ENCODE data around the gene FAM136A.
"Not testable (repeated sequence)": the region's sequence is repeated elsewhere in the genome, so short reads cannot be mapped to it uniquely, and the experiment has no call there.

The FAM136A gene

GRCh38 chr2:70301344-70302194 lies at the start of gene FAM136A:
Gene FAM136A, minus strand, starts transcription at chr2:70302067. Its CDS starts 56 bp downstream, at chr2:70302011.
- peak; percentile 80 for DNase-seq (ENCODE audit: low read depth, low spot score)

GRCh38 chr2:70349921-70350685 lies 48.2 kb upstream of the FAM136A start:
- DNase-seq (ENCODE audit: low read depth, low spot score) = no peak

DNA sequence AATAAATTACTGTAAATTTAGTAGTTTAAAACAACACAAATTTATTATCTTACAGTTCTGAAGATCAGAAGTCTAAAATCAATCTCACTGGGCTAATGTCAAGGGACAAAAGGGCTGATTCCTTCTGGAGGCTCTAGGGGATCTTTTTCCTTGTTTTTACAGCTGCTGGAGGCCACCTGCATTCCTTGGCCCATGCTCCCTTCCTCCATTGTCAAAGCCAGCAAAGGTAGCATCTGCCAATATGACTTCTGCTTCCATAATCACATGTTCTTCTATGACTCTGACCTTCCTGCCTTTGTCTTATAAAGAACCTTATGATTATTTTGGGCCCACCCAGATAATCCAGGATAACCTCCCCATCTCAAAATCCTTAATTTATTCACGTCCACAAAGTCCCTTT lies 46.0 kb upstream of the FAM136A start:
- no peak for DNase-seq (ENCODE audit: low read depth, low spot score)

GRCh38 chr2:70344195-70344594 lies 42.3 kb upstream of the FAM136A start:
- no peak for DNase-seq (ENCODE audit: low read depth, low spot score)

DNA sequence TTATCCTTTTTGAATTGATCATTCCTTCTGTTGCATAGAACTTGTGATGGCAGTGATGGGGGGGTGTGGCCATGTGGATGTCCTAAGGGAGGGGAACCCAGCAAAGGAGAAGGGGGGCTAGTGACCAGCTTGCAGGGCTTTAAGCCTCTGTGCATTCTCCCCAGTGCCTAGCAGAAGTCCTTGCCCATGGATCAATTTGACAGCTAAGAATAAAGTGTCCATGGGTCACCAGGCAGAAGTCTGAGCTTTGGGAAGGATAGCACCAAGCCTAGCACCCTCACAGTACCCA lies 39.6 kb upstream of the FAM136A start:
- no peak for DNase-seq (ENCODE audit: low read depth, low spot score)

DNA sequence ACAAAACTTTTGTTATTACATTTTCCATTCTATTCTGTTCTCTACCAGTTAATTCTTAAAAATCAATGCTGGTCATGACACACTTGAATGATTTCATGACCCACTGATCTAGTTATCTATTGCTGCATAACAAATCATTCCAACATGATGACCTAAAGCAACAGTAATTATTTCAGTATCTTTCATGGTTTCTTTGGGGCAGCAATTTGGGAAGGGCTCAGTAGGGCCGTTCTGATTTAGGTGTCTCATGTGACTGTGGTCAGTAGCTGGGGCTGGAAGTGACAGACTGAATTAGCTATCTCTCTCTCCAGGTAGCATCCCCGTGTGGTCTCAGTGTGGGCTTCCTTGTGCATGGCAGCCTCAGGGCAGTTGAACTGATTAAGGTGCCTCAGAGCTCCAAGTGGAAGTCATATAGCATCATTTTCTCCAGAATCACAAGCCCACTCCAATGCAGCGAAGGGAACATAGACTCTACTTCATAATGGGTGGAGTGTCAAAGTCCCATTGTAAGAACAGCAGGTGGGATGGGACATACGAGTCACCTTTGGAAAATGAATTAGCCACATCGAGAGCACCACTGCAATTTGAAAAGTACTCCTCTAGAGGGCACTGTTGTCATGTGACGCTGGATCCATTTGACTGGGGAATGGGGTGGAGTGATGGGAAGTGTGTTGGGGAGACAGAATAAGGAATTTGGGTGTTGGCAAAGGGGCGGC lies 39.1 kb upstream of the FAM136A start:
- no peak for DNase-seq (ENCODE audit: low read depth, low spot score)

DNA sequence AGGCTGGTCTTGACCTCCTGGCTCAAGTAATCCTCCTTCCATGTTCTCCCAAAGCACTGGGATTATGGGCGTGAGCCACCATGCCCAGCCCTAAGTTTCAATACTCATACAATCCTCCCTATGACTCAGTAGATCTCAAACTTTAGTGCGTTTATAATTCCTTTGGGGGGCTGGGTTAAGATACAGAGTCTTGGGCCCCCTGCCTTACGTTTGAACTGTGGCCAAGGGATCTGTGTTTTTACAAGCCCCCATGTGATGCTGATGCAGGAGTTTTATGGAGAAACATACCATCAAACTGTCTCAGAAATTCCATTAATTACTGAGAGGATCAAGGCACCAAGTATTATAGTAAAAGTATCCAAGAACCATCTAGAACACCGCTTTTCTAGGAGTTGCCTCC lies 38.2 kb upstream of the FAM136A start:
- DNase-seq (ENCODE audit: low read depth, low spot score) = no peak

DNA sequence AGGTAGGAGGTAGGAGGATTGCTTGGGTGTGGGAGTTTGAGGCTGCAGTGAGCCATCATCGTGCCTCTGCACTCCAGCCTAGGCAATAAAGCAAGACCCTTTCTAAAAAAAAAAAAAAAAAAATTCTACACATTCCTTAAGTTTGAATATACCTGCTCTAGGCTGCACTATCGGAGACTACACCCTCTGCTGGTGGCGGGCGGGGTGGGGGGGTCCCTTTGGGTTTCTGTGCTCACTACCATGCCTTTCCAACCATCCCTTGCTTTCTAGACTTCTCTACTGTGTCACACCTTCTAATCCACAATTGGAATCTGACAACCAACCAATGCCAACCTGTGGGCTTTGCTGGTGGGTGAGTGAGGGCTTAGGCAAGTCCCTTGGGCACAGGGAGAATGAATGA lies 34.7 kb upstream of the FAM136A start:
- DNase-seq (ENCODE audit: low read depth, low spot score) = no peak

GRCh38 chr2:70331012-70331411 lies 29.1 kb upstream of the FAM136A start:
- no peak for DNase-seq (ENCODE audit: low read depth, low spot score)

GRCh38 chr2:70330476-70330875 lies 28.6 kb upstream of the FAM136A start:
- DNase-seq (ENCODE audit: low read depth, low spot score) = no peak

DNA sequence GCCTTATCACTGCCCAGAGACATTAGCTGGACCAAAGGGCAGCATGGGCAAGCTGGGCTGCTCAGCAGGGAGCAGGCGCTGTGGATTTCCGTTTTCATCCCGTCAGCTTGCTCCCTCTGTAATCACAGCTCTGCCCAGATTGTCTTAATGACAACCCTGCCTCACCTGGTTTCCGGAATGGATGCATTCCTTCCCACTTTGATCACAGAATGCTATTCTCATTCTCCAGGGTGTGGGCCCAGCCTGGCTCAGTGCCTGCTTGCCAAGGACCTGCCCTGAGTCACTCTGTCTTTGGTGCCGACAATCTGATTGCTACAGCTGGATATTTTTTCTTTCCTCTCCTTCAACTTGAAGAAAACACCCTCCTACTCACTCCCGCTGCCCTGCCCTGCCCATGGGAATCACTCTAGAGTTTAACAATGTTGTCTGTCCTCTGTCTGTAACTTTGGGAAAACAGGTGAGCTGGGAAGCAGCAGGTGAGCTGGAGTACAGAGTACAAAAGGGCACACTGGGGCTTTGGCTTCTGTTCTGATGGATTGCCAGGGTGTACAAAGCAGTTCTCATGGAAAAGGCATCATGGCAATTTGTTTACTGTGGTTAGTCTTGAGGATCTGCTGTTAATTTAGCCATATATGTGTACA lies 27.2 kb upstream of the FAM136A start:
- DNase-seq (ENCODE audit: low read depth, low spot score) = no peak

GRCh38 chr2:70325875-70326274 lies 24.0 kb upstream of the FAM136A start:
- no peak for DNase-seq (ENCODE audit: low read depth, low spot score)

GRCh38 chr2:70322518-70322917 lies 20.7 kb upstream of the FAM136A start:
- no peak for DNase-seq (ENCODE audit: low read depth, low spot score)

DNA sequence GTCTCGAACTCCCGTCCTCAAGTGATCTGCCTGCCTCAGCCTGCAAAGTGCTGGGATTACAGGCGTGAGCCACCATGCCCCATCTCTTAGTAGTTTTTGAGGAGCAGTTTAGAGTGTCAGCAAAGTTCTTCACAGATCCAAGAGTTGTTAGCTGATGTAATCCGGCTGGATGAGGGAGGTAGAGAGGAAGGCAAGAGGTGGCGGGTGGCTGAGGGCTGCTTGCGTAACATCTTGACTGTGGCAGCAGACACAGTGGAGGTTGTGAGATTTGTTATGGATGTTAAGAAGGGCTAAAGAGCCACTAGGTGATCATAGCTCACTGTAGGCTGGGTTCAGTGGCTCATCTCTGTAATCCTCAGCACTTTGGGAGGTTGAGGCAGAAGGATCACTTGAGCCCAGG lies 19.5 kb upstream of the FAM136A start:
- DNase-seq (ENCODE audit: low read depth, low spot score) = no peak

DNA sequence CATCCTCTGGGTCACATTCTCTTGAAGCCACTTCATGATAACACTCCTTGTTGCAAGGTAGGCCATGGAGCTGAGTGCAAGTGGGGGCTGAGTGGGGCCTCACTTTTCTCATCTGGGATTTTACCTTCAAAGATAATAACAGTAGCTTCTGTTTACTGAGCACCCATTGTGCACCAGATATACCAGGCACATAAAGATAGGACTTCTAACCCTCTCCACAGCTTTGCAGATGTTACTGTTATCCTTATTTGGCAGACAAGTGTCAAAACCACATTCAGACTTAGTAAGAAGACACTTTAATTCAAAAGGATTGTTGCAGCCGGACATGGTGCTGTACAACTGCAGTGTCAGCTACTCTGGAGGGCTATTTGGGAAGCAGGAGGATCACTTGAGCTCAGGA lies 12.8 kb upstream of the FAM136A start:
- DNase-seq (ENCODE audit: low read depth, low spot score) = no peak

DNA sequence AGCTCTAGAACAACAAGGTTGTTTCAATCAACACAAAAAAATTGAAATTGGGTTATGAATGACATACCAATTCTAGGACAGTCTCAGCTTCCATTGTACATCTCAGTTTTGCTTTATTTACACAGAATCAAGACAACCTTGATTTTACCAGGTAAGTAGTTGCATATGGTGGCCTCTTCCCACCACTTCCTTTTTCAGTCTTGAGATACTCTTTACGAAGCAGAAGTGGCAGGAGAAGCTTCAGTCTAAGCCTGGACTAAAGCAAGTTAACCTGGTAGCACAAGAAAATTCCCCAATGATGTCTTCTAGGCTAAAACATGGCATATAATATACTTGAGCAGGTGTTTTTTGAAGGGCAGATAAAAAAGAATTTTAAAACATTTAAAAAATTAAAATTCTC lies 10.7 kb upstream of the FAM136A start:
- DNase-seq (ENCODE audit: low read depth, low spot score) = no peak

- DNase-seq (ENCODE audit: low read depth, low spot score) = no peak
Measured at GRCh38 chr2:70310899-70311298, 9.0 kb upstream of the FAM136A start.

DNA sequence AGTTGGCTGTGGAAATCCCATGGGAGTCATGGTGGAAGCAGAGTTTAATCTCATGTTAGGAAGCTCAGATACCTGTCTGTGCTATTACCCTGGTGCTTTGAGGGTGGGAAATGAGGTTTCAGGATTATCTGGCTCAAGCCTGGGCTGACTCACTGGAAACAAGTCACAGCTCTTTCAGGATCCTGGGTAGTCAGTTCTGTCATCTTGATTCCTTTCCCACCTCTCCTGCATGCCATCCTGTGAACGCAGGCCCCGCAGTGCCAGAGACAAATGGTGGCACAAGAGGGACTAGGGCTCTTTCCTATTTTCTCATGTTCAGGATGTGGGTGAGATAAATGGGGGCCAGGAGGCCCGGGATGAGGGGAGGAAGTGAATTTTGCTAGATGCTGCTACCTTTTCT lies 3.7 kb upstream of the FAM136A start:
- no peak for DNase-seq (ENCODE audit: low read depth, low spot score)

- DNase-seq (ENCODE audit: low read depth, low spot score) = no peak
Measured at GRCh38 chr2:70304498-70304897, 2.6 kb upstream of the FAM136A start.

GRCh38 chr2:70303186-70303585 lies 1.3 kb upstream of the FAM136A start:
- DNase-seq (ENCODE audit: low read depth, low spot score) = no peak

- DNase-seq (ENCODE audit: low read depth, low spot score) = not testable (repeated sequence)
Measured at GRCh38 chr2:70302195-70302546, 304 bp upstream of the FAM136A start.

DNA sequence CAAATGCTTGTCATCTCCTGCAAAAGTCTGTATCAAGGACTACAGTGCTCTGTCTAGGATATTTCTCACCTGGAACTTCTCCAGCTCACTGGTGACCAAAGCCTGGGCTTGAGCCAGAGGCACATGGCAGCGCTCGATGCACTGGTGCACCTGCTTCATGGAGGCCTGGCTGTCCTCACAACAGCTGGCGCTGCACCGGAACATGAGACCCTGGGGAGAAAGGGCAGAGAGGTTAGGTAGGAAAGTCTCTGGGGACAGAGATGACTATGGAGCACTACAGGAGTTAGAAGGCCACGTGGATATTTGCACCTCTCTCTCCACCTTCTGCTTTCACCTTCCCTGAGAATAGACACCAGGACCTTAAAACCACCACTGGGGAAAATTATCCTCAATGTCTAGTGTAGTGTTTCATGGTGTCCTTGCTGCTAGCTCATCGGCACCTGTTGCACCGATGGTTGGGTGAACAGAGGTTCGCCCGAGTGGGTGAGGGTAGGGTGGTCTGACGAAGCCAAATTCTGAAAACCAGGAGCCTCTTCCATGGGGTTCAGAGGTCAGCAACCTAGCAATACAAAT lies 1.0 kb downstream of the FAM136A start:
- DNase-seq (ENCODE audit: low read depth, low spot score) = no peak
